Trophoblast cell (in vitro differentiated cells and primary cell): ENCODE measurements around the gene C9orf85.
A peak's percentile ranks its signal among the peaks of the same experiment; 100 is the strongest.
"Not testable (repeated sequence)": the region's sequence is repeated elsewhere in the genome, so short reads cannot be mapped to it uniquely, and the experiment has no call there.

Experiments used
- DNase-seq, 2 donors: peaks; one replicate each; pipeline ENCODE4 v3.0.0-alpha.2; 2016
- H2AFZ ChIP-seq: 2 replicates; pipeline ENCODE4 v1.6.1; 2013; ENCODE audit warnings: low read length, moderate library complexity, mild to moderate bottlenecking; ENCODE audit not compliant: insufficient read depth, poor library complexity
- H2AK5ac ChIP-seq: 2 replicates; pipeline ENCODE4 v1.6.1; 2013; ENCODE audit warnings: mild to moderate bottlenecking, low read length
- H2BK120ac ChIP-seq: 2 replicates; pipeline ENCODE4 v1.6.1; 2013; ENCODE audit warnings: low read length, mild to moderate bottlenecking, moderate library complexity; ENCODE audit not compliant: insufficient read depth, poor library complexity
- H2BK12ac ChIP-seq: 2 replicates; pipeline ENCODE4 v1.6.1; 2013; ENCODE audit warnings: mild to moderate bottlenecking, low read length, moderate library complexity
- H2BK5ac ChIP-seq: 2 replicates; pipeline ENCODE4 v1.6.1; 2013; ENCODE audit warnings: low read length, low read depth, moderate library complexity, mild to moderate bottlenecking; ENCODE audit not compliant: poor library complexity
- H3K14ac ChIP-seq: 2 replicates; pipeline ENCODE4 v1.6.1; 2013; ENCODE audit warnings: mild to moderate bottlenecking, low read length
- H3K18ac ChIP-seq: 2 replicates; pipeline ENCODE4 v1.6.1; 2013; ENCODE audit warnings: mild to moderate bottlenecking, low read length
- H3K23ac ChIP-seq: 2 replicates; pipeline ENCODE4 v1.6.1; 2013; ENCODE audit warnings: low read length
- H3K27ac ChIP-seq: 2 replicates; pipeline ENCODE4 v1.5.1; 2013; ENCODE audit warnings: low read depth, mild to moderate bottlenecking, inconsistent platforms, low read length, moderate library complexity
- H3K27me3 ChIP-seq: 2 replicates; pipeline ENCODE4 v1.6.1; 2013; ENCODE audit warnings: inconsistent platforms, mild to moderate bottlenecking, low read length, moderate library complexity; ENCODE audit not compliant: insufficient read depth
- H3K36me3 ChIP-seq, 2 experiments: 1 replicate in 1 of 2; 2 replicates in 1 of 2; pipeline ENCODE4 v1.6.1; 2013; ENCODE audit warnings: low read length in 2 of 2, mild to moderate bottlenecking in 2 of 2, moderate library complexity in 1 of 2; ENCODE audit not compliant: insufficient read depth in 2 of 2, control insufficient read depth in 1 of 2
- H3K4ac ChIP-seq: 2 replicates; pipeline ENCODE4 v1.6.1; 2013; ENCODE audit warnings: low read depth, mild to moderate bottlenecking, low read length, moderate library complexity
- H3K4me1 ChIP-seq, 2 experiments: 1 replicate in 1 of 2; 2 replicates in 1 of 2; pipeline ENCODE4 v1.6.1; 2013; ENCODE audit warnings: low read length in 2 of 2, mild to moderate bottlenecking in 2 of 2, moderate library complexity in 1 of 2; ENCODE audit not compliant: insufficient read depth in 2 of 2, control insufficient read depth in 1 of 2
- H3K4me2 ChIP-seq: 2 replicates; pipeline ENCODE4 v1.6.1; 2013; ENCODE audit warnings: inconsistent platforms, mild to moderate bottlenecking, low read length, moderate library complexity
- H3K4me3 ChIP-seq: 2 replicates; pipeline ENCODE4 v1.5.1; 2013; ENCODE audit warnings: mild to moderate bottlenecking, low read depth, low read length, inconsistent platforms
- H3K79me1 ChIP-seq: one replicate; pipeline ENCODE4 v1.6.1; 2013; ENCODE audit warnings: low read length
- H3K79me2 ChIP-seq: 2 replicates; pipeline ENCODE4 v1.6.1; 2013; ENCODE audit warnings: low read length, mild to moderate bottlenecking; ENCODE audit not compliant: control insufficient read depth, insufficient read depth, poor library complexity
- H3K9ac ChIP-seq: 2 replicates; pipeline ENCODE4 v1.6.1; 2013; ENCODE audit warnings: mild to moderate bottlenecking, low read length
- H3K9me3 ChIP-seq: 2 replicates; pipeline ENCODE4 v1.6.1; 2013; ENCODE audit warnings: low read depth, mild to moderate bottlenecking, control low read depth, inconsistent platforms, low read length; ENCODE audit not compliant: insufficient read depth
- H4K12ac ChIP-seq: 2 replicates; pipeline ENCODE4 v1.6.1; 2013; ENCODE audit warnings: low read depth, mild to moderate bottlenecking, low read length, moderate library complexity
- H4K8ac ChIP-seq: 2 replicates; pipeline ENCODE4 v1.6.1; 2013; ENCODE audit warnings: low read depth, mild to moderate bottlenecking, low read length, moderate library complexity
- H4K91ac ChIP-seq: one replicate; pipeline ENCODE4 v1.6.1; 2013; ENCODE audit warnings: low read depth, mild to moderate bottlenecking, low read length, moderate library complexity
- WGBS: extraction: QIAGEN DNeasy Blood & Tissue Kit; methylation state at CpG from one replicate; pipeline ENCODE4 v1.1.7; 2013; ENCODE audit warnings: missing lambda C conversion rate; ENCODE audit not compliant: insufficient read length, insufficient coverage; ENCODE audit errors: extremely low coverage; 5-methylcytosine and 5-hydroxymethylcytosine counted together

C9orf85 gene

GRCh38 chr9:71955300-71955915 lies 44.0 kb downstream of the C9orf85 start:
- Histone ChIP-seq H3K4me3 (no peak overlapping the region), H2BK5ac (no peak overlapping the region), H3K27ac (no peak overlapping the region), H3K79me2 (no peaks in the 10 kb centered on the region), H3K79me1 (no peaks in the 10 kb centered on the region), H3K27me3 (no peaks in the 10 kb centered on the region), H2BK12ac (no peak overlapping the region), H3K9me3 (no peaks in the 10 kb centered on the region), H4K8ac (no peak overlapping the region), H4K91ac (no peak overlapping the region), H2AFZ (no peak overlapping the region), H2AK5ac (no peak overlapping the region), H3K9ac (no peak overlapping the region), H3K4ac (no peak overlapping the region), H3K14ac (no peak overlapping the region), H3K4me2 (no peak overlapping the region), H3K36me3 (peaks cover 0 to 2% of the 10 kb centered on the region in 2 experiments), H2BK120ac (no peak overlapping the region), H3K23ac (no peak overlapping the region), H4K12ac (no peak overlapping the region), H3K18ac (no peak overlapping the region), H3K4me1 (peaks cover 0 to 2% of the 10 kb centered on the region in 2 experiments)
- DNase-seq: peak; percentile 4 to 77
- WGBS: no CpG with 5 or more reads among the region's 1 CpG

GRCh38 chr9:71962328-71962727 lies 50.9 kb downstream of the C9orf85 start:
- Histone ChIP-seq H3K14ac (no peak overlapping the region), H3K23ac (no peak overlapping the region), H3K4me2 (no peak overlapping the region), H3K18ac (no peak overlapping the region), H2AK5ac (no peak overlapping the region), H3K9ac (no peak overlapping the region), H3K4ac (no peak overlapping the region), H3K79me2 (no peaks in the 10 kb centered on the region), H4K12ac (no peak overlapping the region), H2BK12ac (no peak overlapping the region), H3K9me3 (no peaks in the 10 kb centered on the region), H3K4me1 (no peaks in the 10 kb centered on the region), H3K36me3 (peaks cover 1 to 3% of the 10 kb centered on the region in 2 experiments), H4K8ac (no peak overlapping the region), H2BK120ac (no peak overlapping the region), H2BK5ac (no peak overlapping the region), H3K4me3 (no peak overlapping the region), H3K27ac (no peak overlapping the region), H3K79me1 (no peaks in the 10 kb centered on the region), H2AFZ (no peak overlapping the region), H4K91ac (no peak overlapping the region), H3K27me3 (no peaks in the 10 kb centered on the region)
- DNase-seq: no peak
- no CpG with 5 or more reads among the region's 4 CpGs for WGBS

- H4K8ac ChIP-seq, H3K36me3 ChIP-seq, H3K4me3 ChIP-seq, H3K4ac ChIP-seq, H3K27me3 ChIP-seq, DNase-seq, H3K4me2 ChIP-seq, H3K23ac ChIP-seq, H2BK12ac ChIP-seq, H3K14ac ChIP-seq, H2AK5ac ChIP-seq, H3K9me3 ChIP-seq, H3K79me1 ChIP-seq, H3K79me2 ChIP-seq, H2BK120ac ChIP-seq, H3K4me1 ChIP-seq, H3K9ac ChIP-seq, H3K18ac ChIP-seq, H4K12ac ChIP-seq, H2BK5ac ChIP-seq, H4K91ac ChIP-seq, H2AFZ ChIP-seq, H3K27ac ChIP-seq: not testable (repeated sequence)
- WGBS: no CpG with 5 or more reads among the region's 29 CpGs
Observed at GRCh38 chr9:71963471-71963996, 52.1 kb downstream of the C9orf85 start.

GRCh38 chr9:71965403-71965802 lies 54.0 kb downstream of the C9orf85 start:
- Histone ChIP-seq H3K79me2 (no peaks in the 10 kb centered on the region), H3K36me3 (peaks cover 3 to 5% of the 10 kb centered on the region in 2 experiments), H3K4me2 (no peak overlapping the region), H2BK120ac (no peak overlapping the region), H4K91ac (no peak overlapping the region), H3K4ac (no peak overlapping the region), H3K4me1 (no peaks in the 10 kb centered on the region), H3K18ac (no peak overlapping the region), H3K23ac (no peak overlapping the region), H2AFZ (no peak overlapping the region), H3K14ac (no peak overlapping the region), H3K9ac (no peak overlapping the region), H2BK5ac (no peak overlapping the region), H3K9me3 (peaks cover 2% of the 10 kb centered on the region), H2BK12ac (no peak overlapping the region), H3K27me3 (no peaks in the 10 kb centered on the region), H4K8ac (no peak overlapping the region), H3K4me3 (no peak overlapping the region), H3K27ac (no peak overlapping the region), H4K12ac (no peak overlapping the region), H2AK5ac (no peak overlapping the region), H3K79me1 (no peaks in the 10 kb centered on the region)
- DNase-seq: no peak
- no CpG with 5 or more reads among the region's 1 CpG for WGBS
